Skeletal muscle satellite cell (primary cell): ENCODE measurements around the gene COL12A1. TPM values are rescaled to one million over a fixed set of nuclear protein-coding genes. Genes with fewer than 3 reads are reported as not detected.
A peak's percentile ranks its signal among the peaks of the same experiment; 100 is the strongest.

Experiments
- H3K27me3 ChIP-seq: 2 replicates; pipeline ENCODE4 v1.7.0; 2013; ENCODE audit warnings: low read length; ENCODE audit not compliant: control insufficient read depth, insufficient read depth
- H3K36me3 ChIP-seq: 2 replicates; pipeline ENCODE4 v1.7.0; 2013; ENCODE audit warnings: mild to moderate bottlenecking, control low read depth, low read length; ENCODE audit not compliant: insufficient read depth
- H3K4me1 ChIP-seq: 2 replicates; pipeline ENCODE4 v1.7.0; 2013; ENCODE audit warnings: low read length; ENCODE audit not compliant: control insufficient read depth, insufficient read depth
- H3K4me2 ChIP-seq: 2 replicates; pipeline ENCODE4 v1.7.0; 2013; ENCODE audit warnings: mild to moderate bottlenecking, low read length
- H3K4me3 ChIP-seq: 2 replicates; pipeline ENCODE4 v1.7.0; 2013; ENCODE audit warnings: low read length
- H3K9ac ChIP-seq: 2 replicates; pipeline ENCODE4 v1.7.0; 2013; ENCODE audit warnings: mild to moderate bottlenecking, low read depth, low read length, moderate library complexity
- H3K9me3 ChIP-seq: replicated peaks from 2 replicates; pipeline ENCODE4 v1.7.0; 2013; ENCODE audit warnings: mild to moderate bottlenecking, control low read depth, low read length
- total RNA-seq: library from RNA; depleted of rRNA; stranded (reverse); fragments of >200 nt; gene quantifications from 2 replicates; pipeline ENCODE4 v1.2.3, GENCODE V29; 2012; rRNA removed

COL12A1 gene
- total RNA-seq: 62.7 and 81.9 TPM in 2 replicates

- Histone ChIP-seq H3K4me1 (peaks cover 16% of the 10 kb centered on the region), H3K4me2 (peak within 1 kb of the TSS; percentile 89), H3K27me3 (no peaks in the 10 kb centered on the region), H3K9ac (peak within 1 kb of the TSS; percentile 97), H3K36me3 (no peaks in the 10 kb centered on the region), H3K4me3 (peak within 1 kb of the TSS; percentile 98), H3K9me3 (no peaks in the 10 kb centered on the region)
Observed at GRCh38 chr6:75205776-75206575, at the start of gene COL12A1. Gene COL12A1 (minus strand): TSS chr6:75206053. CDS start chr6:75202792, 3,261 bp downstream.

GRCh38 chr6:75250552-75250951 lies 44.7 kb upstream of the COL12A1 start:
- H3K36me3 ChIP-seq: peaks cover 9% of the 10 kb centered on the region
- H3K4me3 ChIP-seq: no peak overlapping the region
- no peaks in the 10 kb centered on the region for H3K27me3 ChIP-seq
- H3K9me3 ChIP-seq: no peaks in the 10 kb centered on the region
- H3K4me1 ChIP-seq: no peaks in the 10 kb centered on the region
- no peak overlapping the region for H3K4me2 ChIP-seq
- no peak overlapping the region for H3K9ac ChIP-seq

GRCh38 chr6:75249837-75250236 lies 44.0 kb upstream of the COL12A1 start:
- H3K4me3 ChIP-seq: no peak overlapping the region
- H3K4me2 ChIP-seq: no peak overlapping the region
- H3K36me3 ChIP-seq: peaks cover 7% of the 10 kb centered on the region

GRCh38 chr6:75246386-75246785 lies 40.5 kb upstream of the COL12A1 start:
- H3K4me3 ChIP-seq: no peak overlapping the region
- H3K9ac ChIP-seq: no peak overlapping the region
- peaks cover 4% of the 10 kb centered on the region for H3K4me1 ChIP-seq
- no peaks in the 10 kb centered on the region for H3K27me3 ChIP-seq
- H3K9me3 ChIP-seq: no peaks in the 10 kb centered on the region
- H3K4me2 ChIP-seq: no peak overlapping the region
- peaks cover under 1% of the 10 kb centered on the region for H3K36me3 ChIP-seq

More at GRCh38 chr6:75249837-75250236, 44.0 kb upstream of the COL12A1 start:
- no peak overlapping the region for H3K9ac ChIP-seq
- H3K27me3 ChIP-seq: no peaks in the 10 kb centered on the region
- no peaks in the 10 kb centered on the region for H3K9me3 ChIP-seq
- H3K4me1 ChIP-seq: no peaks in the 10 kb centered on the region

GRCh38 chr6:75244063-75244584 lies 38.3 kb upstream of the COL12A1 start:
- peak overlapping the region; percentile 86 for H3K4me3 ChIP-seq
- H3K4me1 ChIP-seq: peaks cover 4% of the 10 kb centered on the region

GRCh38 chr6:75243333-75244062 lies 37.6 kb upstream of the COL12A1 start, which contains the start of gene COX7A2:
Gene COX7A2 (minus strand): TSS chr6:75243801. CDS start chr6:75243734, 67 bp downstream.
- peaks cover 17% of the 10 kb centered on the region for H3K36me3 ChIP-seq
- no peaks in the 10 kb centered on the region for H3K9me3 ChIP-seq
- H3K4me3 ChIP-seq: peak within 1 kb of the TSS; percentile 86
- peak within 1 kb of the TSS; percentile 96 for H3K9ac ChIP-seq
- peak within 1 kb of the TSS; percentile 83 for H3K4me2 ChIP-seq
- H3K27me3 ChIP-seq: no peaks in the 10 kb centered on the region
- H3K4me1 ChIP-seq: peaks cover 4% of the 10 kb centered on the region

More at GRCh38 chr6:75244063-75244584, 38.3 kb upstream of the COL12A1 start:
- Histone ChIP-seq H3K4me2 (peak overlapping the region; percentile 83), H3K9ac (peak overlapping the region; percentile 96), H3K27me3 (no peaks in the 10 kb centered on the region), H3K9me3 (no peaks in the 10 kb centered on the region), H3K36me3 (peaks cover 12% of the 10 kb centered on the region)

- no peak overlapping the region for H3K4me3 ChIP-seq
- no peak overlapping the region for H3K4me2 ChIP-seq
- H3K9ac ChIP-seq: no peak overlapping the region
- peaks cover 31% of the 10 kb centered on the region for H3K36me3 ChIP-seq
- no peaks in the 10 kb centered on the region for H3K9me3 ChIP-seq
- H3K27me3 ChIP-seq: no peaks in the 10 kb centered on the region
- H3K4me1 ChIP-seq: no peaks in the 10 kb centered on the region
Observed at GRCh38 chr6:75236630-75237029, 30.8 kb upstream of the COL12A1 start.

GRCh38 chr6:75235271-75235670 lies 29.4 kb upstream of the COL12A1 start:
- H3K9me3 ChIP-seq: no peaks in the 10 kb centered on the region
- no peaks in the 10 kb centered on the region for H3K4me1 ChIP-seq
- H3K4me3 ChIP-seq: no peak overlapping the region
- H3K9ac ChIP-seq: no peak overlapping the region
- no peak overlapping the region for H3K4me2 ChIP-seq
- H3K27me3 ChIP-seq: no peaks in the 10 kb centered on the region
- H3K36me3 ChIP-seq: peaks cover 25% of the 10 kb centered on the region

- H3K4me1 ChIP-seq: no peaks in the 10 kb centered on the region
- H3K4me2 ChIP-seq: no peak overlapping the region
- no peak overlapping the region for H3K9ac ChIP-seq
- no peaks in the 10 kb centered on the region for H3K9me3 ChIP-seq
- H3K27me3 ChIP-seq: no peaks in the 10 kb centered on the region
- peaks cover 21% of the 10 kb centered on the region for H3K36me3 ChIP-seq
- H3K4me3 ChIP-seq: no peak overlapping the region
Observed at GRCh38 chr6:75234126-75234865, 28.4 kb upstream of the COL12A1 start.

- Histone ChIP-seq H3K36me3 (peaks cover 13% of the 10 kb centered on the region), H3K27me3 (no peaks in the 10 kb centered on the region), H3K4me2 (no peak overlapping the region), H3K4me1 (no peaks in the 10 kb centered on the region), H3K4me3 (no peak overlapping the region), H3K9ac (no peak overlapping the region), H3K9me3 (no peaks in the 10 kb centered on the region)
Observed at GRCh38 chr6:75233092-75233615, 27.3 kb upstream of the COL12A1 start.
